GM18951 (cell line): ENCODE results near the gene MRE11.

Experiments
- POLR2A ChIP-seq: IDR thresholded peaks from 4 replicates; pipeline ENCODE4 v1.6.1; 2011; ENCODE audit warnings: mild to moderate bottlenecking; ENCODE audit not compliant: insufficient read length, insufficient read depth; ENCODE audit errors: extremely low read depth
- in situ Hi-C: fragments of 300-500 bp; cut with MboI; formaldehyde crosslinking; loops from one replicate; pipeline ENCODE4 v1.12.0; 2022; ENCODE audit warnings: low sequenced_read_pairs, mixed read lengths, inconsistent platforms; ENCODE audit not compliant: unreplicated experiment

The MRE11 gene

GRCh38 chr11:94521684-94522083 is 28.0 kb upstream of the MRE11 start:
- no peak for TF ChIP-seq POLR2A
- in situ Hi-C loops = loop anchor here (10.0 to 25.0 kb wide), 3 partner anchors 233 to 373 kb away; no protein-coding TSS in a partner anchor

DNA sequence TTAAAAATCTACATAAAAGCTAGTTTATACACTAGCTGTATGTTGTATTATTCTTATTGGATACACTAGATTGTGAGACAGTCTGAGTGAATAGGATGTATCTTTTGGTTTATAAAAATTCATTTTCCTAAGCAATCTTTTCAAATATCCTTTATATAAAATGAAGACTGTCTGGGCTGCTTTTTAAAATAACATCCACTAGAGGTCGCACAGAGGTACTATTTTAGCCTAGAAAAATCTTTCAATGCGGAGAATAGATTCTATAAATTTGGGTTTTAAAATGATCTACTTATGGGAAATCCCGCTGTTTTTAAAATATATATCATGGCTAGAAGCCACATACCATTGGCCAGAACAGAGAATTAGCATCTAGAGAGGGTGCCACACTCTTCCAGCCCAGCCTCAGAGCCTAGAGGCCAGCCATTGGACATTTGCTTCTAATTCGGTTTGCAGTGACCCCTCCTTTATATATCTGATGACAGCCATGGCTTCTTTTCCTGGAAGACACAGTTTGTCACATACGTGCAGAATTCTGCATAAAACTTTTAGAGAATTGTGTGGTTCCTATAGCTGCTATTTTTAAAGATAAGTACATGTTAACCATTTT is 25.9 kb upstream of the MRE11 start:
- no peak for TF ChIP-seq POLR2A
- in situ Hi-C loops = loop anchor here (10.0 to 25.0 kb wide), 3 partner anchors 235 to 375 kb away; no protein-coding TSS in a partner anchor

GRCh38 chr11:94518300-94518699 is 24.7 kb upstream of the MRE11 start:
- no peak for TF ChIP-seq POLR2A
- in situ Hi-C loops = loop anchor here (25.0 kb wide), 1 partner anchor 356 kb away; no protein-coding TSS in a partner anchor

- TF ChIP-seq POLR2A = no peak
- in situ Hi-C loops = loop anchor here (25.0 kb wide), 1 partner anchor 354 kb away; no protein-coding TSS in a partner anchor
Measured at GRCh38 chr11:94516725-94517124, 23.1 kb upstream of the MRE11 start.

DNA sequence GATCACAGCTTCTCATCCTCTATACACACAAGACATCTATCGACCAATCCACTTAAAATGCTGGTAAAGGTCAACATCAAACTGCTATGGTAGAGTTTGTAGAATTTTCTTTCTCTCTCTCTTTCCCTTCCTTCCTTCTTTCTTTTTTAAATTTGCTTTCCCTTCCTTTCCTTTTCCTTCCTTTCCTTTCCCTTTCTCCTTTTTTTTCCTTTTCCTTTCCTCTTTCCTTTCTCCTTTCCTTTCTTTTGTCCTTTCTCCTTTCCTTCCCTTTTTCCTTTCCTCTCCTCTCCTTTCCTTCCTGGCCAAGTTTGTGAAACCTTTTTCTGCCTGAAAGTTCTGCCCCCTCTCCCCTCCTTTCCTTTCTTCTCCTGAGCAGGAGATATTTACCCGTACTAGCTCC is 21.8 kb upstream of the MRE11 start:
- in situ Hi-C loops = loop anchor here (25.0 kb wide), 1 partner anchor 353 kb away; no protein-coding TSS in a partner anchor

GRCh38 chr11:94513091-94513490 is 19.4 kb upstream of the MRE11 start:
- in situ Hi-C loops = loop anchor here (25.0 kb wide), 1 partner anchor 351 kb away; no protein-coding TSS in a partner anchor
- TF ChIP-seq POLR2A = no peak

More for the DNA sequence above, 21.8 kb upstream of the MRE11 start:
- TF ChIP-seq POLR2A = no peak

GRCh38 chr11:94511932-94512781 is 18.5 kb upstream of the MRE11 start, which contains the start of gene C11orf97:
TSS of gene C11orf97 (plus strand) at chr11:94512461. CDS start at chr11:94512529, 68 bp downstream.
- in situ Hi-C loops = loop anchor here (25.0 kb wide), 1 partner anchor 350 kb away; no protein-coding TSS in a partner anchor

DNA sequence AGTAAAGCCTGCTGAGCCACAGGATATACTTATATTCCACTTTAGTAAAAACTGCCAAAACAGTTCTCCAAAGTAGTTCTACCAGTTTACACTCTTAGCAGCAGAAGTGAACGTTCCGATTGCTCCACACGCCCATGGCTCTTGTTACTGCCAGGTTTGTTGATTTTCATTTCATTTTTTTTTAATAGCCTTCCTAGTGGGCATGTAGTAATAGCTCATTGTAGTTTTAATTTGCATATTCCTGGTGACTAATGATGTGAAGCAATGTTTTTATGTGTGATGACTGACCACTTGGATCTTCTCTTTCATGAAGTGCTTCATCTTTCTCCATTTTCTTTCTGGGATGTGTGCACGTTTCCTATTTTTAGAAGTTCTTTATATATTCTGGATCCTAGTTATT is 13.8 kb upstream of the MRE11 start:
- no peak for TF ChIP-seq POLR2A
- in situ Hi-C loops = loop anchor here (25.0 kb wide), 1 partner anchor 345 kb away; no protein-coding TSS in a partner anchor

More at GRCh38 chr11:94511932-94512781, 18.5 kb upstream of the MRE11 start, which contains the start of gene C11orf97:
- no peak for TF ChIP-seq POLR2A

DNA sequence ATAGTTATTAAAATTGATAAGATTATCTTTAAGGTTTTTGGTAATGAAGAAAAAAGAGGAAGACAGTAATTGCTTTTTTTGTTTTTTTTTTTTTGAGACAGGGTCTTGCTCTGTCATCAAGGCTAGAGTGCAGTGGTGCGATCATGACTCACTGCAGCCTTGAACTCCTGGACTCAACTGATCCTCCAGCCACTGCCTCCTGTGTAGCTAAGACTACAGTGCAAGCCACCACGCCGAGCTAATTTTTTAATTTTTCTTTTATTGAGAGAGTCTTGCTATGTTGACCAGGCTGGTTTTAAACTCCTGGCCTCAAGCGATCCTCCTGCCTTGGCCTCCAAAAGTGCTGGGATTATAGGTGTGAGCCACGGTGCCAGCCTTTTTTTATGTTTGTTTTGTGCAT is 12.9 kb upstream of the MRE11 start:
- in situ Hi-C loops = loop anchor here (25.0 kb wide), 1 partner anchor 344 kb away; no protein-coding TSS in a partner anchor

DNA sequence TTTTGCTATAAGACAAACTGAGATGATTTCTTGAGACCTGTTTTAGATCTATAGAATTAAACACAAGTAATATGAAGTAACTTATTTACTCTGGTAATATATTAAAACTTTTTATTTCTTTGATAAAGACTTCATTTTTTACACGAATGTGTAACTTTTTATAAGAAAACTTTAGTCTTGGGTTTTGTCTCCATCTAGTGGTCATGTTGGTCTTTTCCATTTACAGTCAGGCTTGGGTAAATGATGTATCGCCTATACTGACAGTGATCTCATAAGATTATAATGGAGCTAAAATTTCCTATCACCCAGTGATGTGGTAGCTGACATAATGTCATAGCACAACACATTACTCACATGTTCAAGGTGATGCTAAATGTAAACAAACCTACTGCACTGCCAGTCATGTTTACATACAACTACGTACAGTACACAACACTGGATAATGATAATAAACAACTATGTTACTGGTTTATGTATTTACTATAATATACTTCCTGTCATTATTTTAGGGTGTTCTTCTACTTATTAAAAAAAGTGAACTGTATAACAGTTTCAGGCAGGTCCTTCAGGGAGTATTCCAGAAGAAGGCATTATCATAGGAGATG is 11.1 kb upstream of the MRE11 start:
- in situ Hi-C loops = loop anchor here (5.0 to 25.0 kb wide), 2 partner anchors 182 to 342 kb away; no protein-coding TSS in a partner anchor
- TF ChIP-seq POLR2A = no peak

DNA sequence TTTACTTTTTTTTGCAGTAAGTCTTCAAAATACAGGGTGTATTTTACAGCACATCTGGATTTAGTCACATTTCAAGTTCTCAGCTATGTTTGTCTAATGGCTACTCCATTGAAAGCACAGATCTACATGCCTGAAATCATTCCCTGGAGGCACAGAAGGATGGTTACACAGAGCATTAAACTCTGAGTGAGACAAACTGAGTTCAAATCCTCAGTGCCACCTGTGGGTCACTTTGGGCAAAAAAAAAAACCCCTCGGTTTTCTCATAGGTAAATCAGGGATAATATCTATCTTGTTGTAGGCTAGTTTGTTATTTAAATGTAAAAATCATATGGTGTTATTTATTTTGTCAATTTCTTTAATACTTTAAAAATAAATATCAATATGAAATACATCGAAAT is 7.9 kb upstream of the MRE11 start:
- TF ChIP-seq POLR2A = no peak
- in situ Hi-C loops = loop anchor here (5.0 to 25.0 kb wide), 2 partner anchors 179 to 339 kb away; no protein-coding TSS in a partner anchor

DNA sequence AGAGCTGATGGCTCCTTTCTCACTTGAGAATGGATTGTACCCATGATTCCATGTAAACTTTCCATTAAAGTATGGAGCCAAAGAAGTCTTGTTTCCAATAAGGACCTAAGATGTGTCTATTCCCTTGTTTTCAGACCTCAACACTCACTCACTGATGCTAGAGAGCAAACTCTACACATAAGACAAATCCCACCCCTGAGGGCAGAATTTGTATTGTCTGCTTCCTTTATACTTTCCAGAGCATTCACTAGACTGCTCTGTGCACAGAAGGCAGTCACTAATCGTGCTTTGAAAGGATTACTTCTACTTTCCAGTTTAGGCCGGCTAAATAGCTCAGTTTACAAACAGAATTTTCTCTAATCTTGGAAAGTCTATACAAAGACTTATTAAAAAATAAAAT is 6.5 kb upstream of the MRE11 start:
- in situ Hi-C loops = loop anchor here (5.0 to 25.0 kb wide), 2 partner anchors 178 to 338 kb away; no protein-coding TSS in a partner anchor
- no peak for TF ChIP-seq POLR2A
